Activated T-cell treated with anti-CD3 and anti-CD28 coated beads for 4 hours (primary cell): ENCODE measurements around the gene ZFYVE1.

ENCODE experiments used
- DNase-seq: peaks from one replicate; pipeline ENCODE4 v3.0.0-alpha.2; 2020

The ZFYVE1 gene

DNA sequence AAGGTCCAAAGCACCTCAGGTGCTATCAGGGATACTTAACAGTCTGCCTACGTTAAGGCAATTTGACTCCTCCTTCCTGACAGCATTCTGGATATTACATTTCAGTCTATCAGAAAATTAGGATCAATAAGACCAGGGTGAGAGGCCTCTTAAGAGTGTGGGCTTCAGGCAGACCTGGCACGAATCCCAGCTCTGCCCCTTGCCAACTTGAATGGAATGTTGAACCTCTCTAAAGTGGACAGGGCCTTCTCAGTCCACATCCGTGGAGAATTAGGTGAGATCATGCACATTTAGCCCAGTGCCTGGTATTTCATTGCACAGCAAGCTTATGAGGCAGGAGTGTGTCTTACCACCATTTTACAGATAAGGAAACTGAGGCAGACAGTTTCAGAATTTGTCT is 74.7 kb downstream of the ZFYVE1 start:
- no peak for DNase-seq

DNA sequence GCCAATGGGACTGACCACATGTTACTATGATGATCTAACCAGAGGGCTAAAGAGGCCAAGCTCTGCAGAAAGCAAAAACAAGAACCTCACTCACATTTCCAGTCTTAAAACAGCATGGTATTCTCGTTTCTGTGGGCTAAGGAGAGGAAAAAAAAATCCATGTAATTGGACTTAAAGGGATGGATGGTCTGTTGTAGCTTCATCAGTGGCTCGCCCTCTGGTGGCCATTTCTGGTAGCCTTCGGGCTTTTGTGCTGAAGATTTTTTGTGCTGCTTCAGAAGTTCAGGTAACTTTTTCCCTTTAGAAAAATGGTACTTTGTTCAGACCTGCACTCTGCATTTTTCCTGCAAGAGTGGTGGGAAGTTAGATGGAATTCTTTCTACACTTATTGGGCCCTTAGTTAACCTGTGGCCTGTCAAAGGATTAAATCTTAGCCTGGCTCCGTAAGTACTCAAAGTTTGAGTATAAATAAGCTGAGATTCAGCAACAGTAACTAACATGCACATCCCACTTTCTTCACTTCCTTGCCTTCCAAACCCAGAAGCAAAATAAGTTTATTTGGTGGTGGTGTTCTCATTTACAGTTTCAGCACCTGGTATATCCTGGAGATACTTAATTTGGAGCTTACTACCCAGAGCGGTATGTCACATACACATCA is 78.3 kb downstream of the ZFYVE1 start:
- DNase-seq, result peak; percentile 57

DNA sequence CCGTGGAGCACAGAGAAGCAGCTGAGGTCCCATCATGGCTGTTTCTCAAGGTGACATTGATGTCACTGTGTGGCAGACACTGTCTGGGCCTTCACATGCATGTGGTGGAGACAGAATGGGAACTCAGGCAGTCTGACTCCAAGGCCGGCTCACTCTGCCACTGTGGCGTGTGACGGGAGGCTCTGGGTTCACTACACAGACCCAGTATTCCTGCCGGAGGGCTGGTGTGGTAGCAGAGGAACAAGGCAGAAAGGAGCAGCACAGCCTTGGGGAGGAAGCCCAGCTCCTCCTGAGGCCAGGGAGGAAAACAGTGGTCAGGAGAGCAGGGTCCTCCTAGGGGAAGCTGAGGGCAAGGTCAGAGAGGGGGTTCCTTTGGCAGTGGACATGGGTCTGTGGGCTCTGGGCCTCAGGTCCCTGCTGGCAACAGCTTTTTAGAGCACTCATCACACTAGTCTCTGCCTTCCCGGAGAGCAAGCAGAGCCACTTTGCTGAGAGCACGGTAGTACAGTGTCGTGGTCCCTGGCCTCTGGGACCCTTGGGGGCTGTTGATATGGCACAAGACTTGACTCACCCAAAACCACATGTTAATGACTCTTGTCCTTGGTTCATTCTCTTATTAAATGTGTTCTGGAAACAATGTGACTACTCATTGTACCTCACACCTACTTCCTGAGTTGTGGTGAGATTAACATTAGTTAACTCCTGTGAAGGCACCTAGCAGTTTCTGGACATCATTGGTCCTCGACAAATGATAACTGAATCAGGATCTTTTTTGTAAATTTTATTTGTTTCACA is 79.3 kb downstream of the ZFYVE1 start:
- no peak for DNase-seq

DNA sequence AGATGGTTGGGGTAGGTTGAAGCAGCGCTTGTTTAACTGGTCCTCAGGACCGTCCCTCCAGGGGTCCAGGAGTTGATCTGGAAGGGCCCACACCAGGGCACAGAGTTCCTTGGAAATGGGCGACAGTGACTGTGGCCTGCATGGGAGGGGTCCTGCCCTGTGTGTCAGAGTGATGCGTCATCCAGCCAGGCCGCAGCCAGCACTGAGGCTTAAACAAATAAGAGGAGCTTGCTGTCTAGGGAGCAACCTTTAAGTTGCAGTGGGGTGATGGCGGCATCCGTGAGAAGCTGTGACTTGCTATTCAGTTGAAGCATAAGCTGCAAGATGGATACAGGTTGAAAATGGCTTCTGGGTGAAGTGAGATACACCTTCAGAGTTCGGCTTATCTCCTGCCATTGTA is 80.4 kb downstream of the ZFYVE1 start:
- DNase-seq, result no peak

DNA sequence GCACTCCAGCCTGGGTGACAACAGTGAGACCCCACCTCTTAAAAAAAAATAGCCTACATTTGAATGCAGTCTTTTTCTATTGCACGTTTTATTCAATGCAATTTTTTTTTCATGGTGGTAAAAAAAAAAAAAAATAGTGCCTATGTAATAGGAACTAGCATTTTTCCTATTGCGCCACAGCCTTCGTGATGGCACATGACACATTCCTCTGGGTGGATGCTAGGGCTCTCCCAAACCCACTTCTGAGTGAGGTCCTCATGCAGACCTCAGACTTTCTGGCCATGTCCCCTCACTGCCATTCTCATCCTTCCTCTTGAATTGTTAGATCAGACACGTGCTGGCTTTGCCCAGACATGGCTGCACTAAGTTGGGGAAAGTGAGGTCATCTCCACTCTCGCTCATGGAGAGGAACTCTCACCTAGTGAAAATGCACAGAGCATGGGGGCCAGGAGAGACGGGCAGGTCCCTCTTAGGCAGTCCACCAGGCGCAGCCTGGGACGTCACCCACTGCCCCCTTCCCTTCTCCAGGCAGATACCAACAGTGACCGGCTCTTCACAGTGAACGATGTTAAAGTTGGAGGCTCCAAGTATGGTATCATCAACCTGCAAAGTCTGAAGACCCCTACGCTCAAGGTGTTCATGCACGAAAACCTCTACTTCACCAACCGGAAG is 81.4 kb downstream of the ZFYVE1 start:
- DNase-seq, result no peak

DNA sequence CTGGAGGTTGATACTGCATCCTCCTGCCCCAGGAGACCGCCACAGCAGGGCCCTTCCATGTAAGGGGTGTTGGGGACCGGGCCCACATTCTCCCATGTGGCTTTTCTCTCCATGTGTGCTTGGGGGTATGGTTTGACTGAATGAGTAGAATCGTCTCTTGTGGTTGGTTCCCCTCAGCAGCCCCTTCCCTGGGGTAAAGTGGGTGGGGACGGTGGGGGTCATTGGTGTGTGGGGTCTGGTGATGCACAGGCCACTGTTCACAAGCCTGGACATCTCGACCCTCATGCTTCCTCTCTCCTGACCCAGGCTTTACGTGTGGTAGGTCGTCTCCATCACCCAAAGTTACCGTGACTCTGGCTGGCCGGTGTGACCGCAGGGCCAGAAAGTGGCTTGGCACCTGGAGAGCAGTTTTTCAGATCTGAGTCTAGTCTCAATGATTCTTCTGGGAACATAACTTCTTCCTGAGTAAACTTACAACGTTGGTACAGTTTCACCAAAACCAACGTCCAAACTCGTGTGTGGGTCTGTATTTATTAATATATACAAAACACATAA is 83.0 kb downstream of the ZFYVE1 start:
- DNase-seq, result no peak

DNA sequence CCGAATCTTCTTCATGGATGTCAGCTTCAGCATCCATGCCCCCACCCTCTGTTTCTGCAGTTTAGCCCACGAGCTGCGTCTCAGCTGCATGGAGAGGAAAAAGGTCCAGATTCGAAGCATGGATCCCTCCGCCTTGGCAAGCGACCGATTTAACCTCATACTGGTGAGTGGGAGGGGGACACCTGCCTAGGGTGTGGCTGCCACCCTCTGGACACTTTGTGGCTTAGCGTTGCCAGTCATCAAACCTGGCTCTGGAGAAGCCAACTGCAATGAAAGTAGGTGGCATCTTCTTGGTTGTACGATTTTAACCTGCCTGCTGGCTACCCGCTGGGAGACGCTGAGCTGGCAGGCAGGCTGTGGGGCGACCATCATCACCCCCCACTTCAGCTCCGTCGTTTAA is 84.0 kb downstream of the ZFYVE1 start:
- no peak for DNase-seq

DNA sequence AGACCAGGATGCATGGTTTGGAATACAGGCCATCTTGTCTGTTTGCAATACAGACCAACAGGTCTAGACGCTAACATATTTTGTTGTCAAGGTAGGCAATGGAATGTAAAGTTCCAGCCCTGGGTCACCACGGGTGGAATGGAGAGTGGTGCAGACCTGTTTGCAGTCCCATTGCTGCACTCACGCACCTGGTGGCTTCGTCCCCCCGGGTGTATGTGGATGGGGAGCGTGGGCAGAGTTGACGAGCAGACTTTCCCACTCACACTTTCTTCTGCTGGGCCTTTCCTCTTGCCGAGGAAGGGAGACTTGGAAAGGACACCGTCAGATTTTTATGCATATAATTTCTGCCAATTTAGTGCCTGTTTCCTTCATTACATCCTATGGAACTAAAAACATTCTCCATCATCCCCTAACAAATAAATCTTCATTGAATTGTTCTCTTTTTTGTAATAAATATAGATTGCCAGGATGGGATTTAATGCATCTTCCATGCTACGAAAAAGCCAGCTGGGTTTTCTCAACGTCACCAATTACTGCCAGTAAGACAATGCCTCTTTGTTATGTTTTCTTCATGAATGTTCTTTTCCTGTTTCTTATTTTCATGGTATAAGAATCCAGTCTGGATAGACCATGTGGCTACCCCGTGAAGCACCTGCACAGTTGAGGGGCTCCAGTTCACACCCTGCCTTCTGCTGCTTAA is 85.5 kb downstream of the ZFYVE1 start:
- DNase-seq, result no peak

DNA sequence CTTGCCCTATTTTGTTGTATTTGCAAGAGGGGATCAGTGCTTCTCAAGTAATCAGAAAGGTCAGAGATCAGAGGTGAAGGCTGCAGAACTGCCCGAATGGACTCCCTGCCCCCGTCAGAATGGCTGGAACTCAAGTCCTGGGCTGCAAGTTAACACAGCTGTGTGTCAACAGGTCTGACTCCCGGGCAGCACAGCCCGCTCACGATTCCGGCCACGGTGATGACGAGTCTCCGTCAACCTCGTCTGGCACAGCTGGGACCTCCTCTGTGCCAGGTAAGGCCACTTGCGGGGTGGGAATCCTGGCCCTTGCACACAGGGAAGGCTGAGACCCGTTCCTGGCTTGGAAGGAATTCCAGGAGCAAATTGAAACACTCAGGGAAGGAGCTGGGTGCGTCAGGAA is 87.3 kb downstream of the ZFYVE1 start:
- no peak for DNase-seq

DNA sequence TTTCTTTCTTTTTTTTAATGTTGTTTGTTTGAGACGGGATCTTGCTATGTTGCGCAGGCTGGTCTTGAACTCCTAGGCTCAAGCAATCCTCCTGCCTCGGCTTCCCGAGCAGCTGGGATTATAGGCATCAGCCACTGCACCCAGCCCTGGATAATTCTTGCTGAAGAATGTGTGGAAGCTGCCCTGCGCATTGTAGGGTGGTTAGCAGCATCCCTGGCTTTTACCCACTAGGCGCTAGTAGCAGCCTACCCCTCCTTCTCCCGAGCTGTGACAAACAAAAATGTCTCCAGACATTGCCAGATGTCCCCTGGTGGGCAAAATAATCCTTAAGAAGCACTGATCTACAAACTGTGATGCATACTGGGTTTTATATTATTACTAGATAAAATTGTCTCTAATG is 94.0 kb downstream of the ZFYVE1 start:
- DNase-seq, result no peak

DNA sequence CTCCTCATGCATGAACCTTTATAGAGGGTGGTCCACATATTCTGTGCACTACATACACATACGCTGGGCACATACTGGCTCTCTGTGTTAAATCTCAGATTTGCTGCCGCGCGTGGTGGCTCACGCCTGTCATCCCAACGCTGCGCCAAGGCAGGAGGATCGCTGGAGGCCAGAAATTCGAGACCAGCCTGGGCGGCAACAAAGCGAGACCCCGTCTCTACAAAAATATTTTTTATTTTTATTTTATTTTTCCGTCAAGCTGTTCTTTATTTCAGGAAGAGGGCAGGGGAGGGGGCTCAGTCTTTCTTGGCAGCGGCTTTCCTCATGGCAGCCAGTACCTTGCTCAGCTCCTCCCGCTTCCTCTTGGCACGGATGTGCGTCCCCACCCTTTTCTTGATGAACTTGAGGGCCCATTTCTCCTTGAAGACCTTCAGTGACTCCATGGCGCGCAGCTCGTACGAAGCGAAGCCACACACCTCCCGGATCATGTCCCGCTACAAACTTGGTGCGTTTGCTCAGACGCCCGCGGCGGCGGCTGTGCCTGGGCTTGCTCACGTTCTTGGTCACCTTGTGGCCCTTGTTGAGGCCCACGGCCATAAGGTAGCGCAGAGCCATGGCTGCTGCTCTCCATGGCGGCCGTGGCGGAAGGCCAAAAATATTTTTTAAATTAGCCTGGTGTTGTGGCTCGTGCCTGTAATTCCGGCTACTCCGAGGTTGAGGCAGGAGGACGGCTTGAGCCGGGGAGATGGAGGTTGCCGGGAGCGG is 97.4 kb downstream of the ZFYVE1 start:
- DNase-seq, result no peak

DNA sequence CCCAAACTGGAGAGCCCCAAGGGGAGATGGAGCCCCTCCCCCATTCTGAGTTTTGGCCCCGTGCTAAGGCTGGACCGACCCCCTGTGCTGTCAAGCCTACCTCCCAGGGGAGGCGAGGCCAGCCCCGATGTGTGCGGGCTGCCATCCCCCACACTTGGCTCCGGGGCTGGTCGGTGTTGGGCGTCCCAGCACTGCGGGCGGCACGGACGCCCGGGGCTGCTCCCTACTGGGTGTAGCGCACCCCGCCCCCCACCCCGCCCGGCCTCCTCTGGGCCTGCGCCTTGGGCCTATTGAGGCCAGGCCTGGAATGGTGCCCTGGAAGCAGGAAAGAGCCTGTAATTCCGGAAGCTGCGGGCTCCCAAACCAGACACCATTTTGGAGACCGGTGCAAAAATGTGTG is 98.0 kb downstream of the ZFYVE1 start:
- no peak for DNase-seq

DNA sequence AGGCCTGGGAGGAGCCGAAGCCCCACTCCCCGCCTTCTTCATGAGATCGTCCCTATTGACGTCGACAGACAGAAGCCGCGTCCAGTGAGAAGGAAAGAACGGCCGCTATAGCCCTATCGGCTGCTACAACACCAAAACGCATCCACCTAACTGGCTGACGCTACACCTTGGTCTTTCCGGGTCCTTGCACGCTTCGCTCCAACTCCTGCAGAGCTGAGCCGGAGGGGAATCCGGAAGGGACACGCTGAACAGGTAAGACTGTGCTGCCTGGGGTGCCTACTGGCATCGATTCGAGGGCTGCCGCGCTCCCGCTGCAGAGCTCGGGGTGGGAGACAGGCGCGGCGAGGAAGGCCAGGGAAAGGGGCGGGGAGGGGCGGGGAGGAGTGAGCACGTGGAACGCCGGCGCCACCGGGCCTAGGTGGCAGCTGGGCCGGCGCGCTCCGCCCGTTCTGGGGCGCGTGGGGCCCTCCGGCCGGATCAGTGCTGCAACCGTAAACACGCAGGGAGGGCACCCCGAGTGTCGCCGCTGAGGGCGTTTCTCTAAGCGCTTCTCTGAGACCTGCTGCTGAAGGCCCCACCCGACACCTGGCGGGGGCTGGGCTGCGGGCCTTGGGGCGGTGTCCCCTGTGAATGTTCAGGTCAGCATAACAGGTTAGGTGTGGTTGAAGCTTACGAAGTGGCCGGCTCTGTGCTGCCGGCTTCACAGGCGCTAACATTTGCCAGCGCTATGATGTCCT is 100.4 kb downstream of the ZFYVE1 start, which contains the start of gene DCAF4:
Gene DCAF4, plus strand, starts transcription at position 173 of the 737 bp plus-strand sequence. CDS start 11,515 bp downstream, outside the sequence.
- peak; percentile 90 for DNase-seq

DNA sequence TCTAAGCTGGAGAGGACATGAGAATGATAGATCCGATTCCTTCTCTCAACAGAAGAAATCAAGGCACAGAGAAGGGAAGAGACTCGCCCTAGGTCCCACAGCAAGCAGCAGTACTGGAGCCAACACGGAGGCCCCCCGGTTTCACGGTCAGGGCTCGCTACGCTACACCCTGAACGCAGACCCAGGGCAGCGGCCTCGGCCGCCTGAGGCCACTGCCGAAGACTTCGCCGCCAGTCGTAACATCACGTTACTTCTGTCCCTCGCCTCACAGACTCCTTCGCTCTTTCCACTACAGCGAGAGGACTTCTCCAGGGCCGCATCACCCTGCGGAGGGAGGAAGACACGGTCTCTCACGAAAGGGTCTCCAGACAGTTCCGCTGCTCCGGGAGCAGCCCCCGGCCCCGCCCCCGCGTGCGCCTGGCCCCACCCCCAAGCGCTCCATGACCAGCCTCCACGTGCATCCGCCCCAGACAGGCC is 101.1 kb downstream of the ZFYVE1 start:
- DNase-seq, result no peak

DNA sequence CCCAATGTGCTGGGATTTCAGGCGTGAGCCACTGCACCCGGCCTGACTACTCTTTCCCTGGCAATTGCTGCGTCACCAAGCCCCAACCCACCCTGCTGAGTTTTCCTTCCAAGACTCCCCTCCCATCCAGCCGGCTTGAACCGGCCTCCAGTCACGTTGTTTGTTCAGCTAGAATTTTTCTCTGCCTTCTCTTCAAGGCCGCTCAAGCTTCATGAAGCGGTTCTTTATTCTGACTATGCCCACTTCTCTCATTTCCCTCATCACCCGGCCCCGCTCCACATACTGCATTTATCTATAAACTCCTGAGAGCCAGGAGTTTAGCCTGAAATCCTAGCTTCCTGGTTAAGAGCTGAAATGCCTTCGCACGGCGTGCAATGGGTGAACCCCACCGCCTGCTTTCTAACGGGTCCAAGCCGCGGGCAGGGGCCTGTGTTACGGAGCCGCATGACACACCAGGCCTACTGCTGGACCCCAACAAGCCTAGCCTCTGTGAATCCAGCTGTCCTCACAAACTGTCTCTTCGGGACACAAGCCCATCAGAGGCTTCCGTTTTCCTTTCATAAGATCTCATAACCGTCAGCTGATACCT is 101.6 kb downstream of the ZFYVE1 start:
- DNase-seq, result no peak

DNA sequence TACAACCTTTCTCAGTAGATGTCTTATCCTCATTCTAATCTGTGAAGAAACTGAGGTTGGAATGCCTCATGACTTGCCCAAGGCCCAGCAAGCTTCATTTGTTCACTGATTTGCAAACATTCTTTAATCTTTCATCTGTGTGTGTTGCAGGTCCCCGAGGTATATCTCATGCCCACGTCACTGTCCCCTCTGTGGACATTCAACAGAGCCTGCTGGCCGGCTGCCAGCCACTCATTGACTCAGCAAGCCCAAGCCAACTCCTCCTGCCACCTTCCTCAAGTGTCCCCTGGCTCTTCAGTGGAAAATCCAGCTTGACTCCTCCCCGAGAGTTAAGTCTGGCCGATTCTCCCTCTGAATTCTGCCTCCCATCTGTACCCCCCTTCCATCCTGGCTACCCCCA is 102.6 kb downstream of the ZFYVE1 start:
- no peak for DNase-seq

DNA sequence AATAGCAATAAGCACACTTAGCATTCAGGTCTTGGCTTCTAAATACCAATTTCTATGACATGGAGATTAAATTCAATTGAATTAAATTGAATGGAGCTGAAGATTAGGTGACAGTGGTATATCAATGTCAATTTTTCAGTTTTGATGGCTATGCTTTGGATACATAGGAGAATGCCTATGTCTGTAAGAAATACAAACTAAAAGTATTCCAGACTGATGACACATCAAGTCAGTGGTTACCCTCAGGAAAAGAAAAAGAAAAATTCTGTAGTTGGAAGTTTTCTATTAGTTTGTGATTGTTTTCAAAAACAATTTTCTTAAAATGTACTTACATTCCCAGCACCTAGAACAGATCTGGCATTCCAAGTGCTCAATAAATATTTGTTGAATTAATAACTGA is 105.5 kb downstream of the ZFYVE1 start:
- no peak for DNase-seq

DNA sequence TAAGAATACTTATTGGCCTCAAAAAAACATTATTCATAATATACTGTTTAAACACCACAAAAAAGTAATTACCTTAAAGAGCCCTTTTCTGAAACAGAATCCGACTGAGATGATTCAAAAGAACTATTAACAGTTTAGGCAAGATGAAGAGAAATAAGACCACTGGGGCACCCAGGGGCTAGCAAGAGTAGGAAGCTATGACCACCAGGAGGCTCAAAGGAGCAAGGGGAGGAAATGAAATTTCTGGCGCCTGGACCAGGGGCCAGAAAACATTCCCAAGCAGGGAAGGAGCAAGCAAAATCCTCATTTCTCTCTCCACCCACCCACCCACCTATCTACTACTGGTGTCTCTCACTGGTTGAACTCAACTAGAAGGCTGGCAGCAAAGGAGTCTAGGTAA is 106.9 kb downstream of the ZFYVE1 start:
- no peak for DNase-seq
